SK-N-SH (cell line): ENCODE data around the gene DCUN1D1. TPM values are rescaled to one million over a fixed set of nuclear protein-coding genes. Genes with fewer than 3 reads are reported as not detected.

Experiments
- CTCF ChIA-PET: fragments of 300-600, 350-600 bp; formaldehyde crosslinking; extraction: SDS; loops from one replicate; lab custom pipeline; 2021; lab: Yijun Ruan, JAX
- POLR2A ChIA-PET: fragments of 350-600 bp; sonication (Branson Sonifier 250); formaldehyde crosslinking; extraction: SDS; loops from one replicate; lab custom pipeline; 2020; ENCODE audit warnings: antibody characterized with exemption, inconsistent platforms; lab: Yijun Ruan, JAX
- DNase-seq: peaks from one replicate; pipeline ENCODE4 v3.0.0; 2012
- H2AFZ ChIP-seq: fragments of 200-600 bp; sonication (generic); 2 replicates; pipeline ENCODE4 v1.8.1; 2016; ENCODE audit warnings: antibody characterized with exemption, mild to moderate bottlenecking, low read depth
- H3F3A ChIP-seq: fragments of 200-600 bp; sonication (generic); replicated peaks from 2 replicates; pipeline ENCODE3; 2016; ENCODE audit warnings: antibody characterized with exemption, mild to moderate bottlenecking; ENCODE audit not compliant: insufficient read depth
- H3K27ac ChIP-seq, 2 experiments: fragments of 200-500 bp in 1 of 2; fragments of 200-600 bp in 1 of 2; sonication (Bioruptor generic) in 1 of 2; sonication (generic), shearing (Covaris generic) in 1 of 2; 2 replicates each; pipeline versions ENCODE4 v1.5.1 to v1.6.1; 2014 to 2016; ENCODE audit warnings: low read depth in 2 of 2, inconsistent platforms in 1 of 2, low read length in 1 of 2, mild to moderate bottlenecking in 1 of 2, mixed read lengths in 1 of 2
- H3K27me3 ChIP-seq: fragments of 200-600 bp; sonication (generic), shearing (Covaris generic); 2 replicates; pipeline ENCODE4 v1.6.1; 2016; ENCODE audit warnings: mixed run types; ENCODE audit not compliant: insufficient read depth
- H3K36me3 ChIP-seq, 2 experiments: fragments of 200-500 bp in 1 of 2; fragments of 200-600 bp in 1 of 2; sonication (Bioruptor generic) in 1 of 2; sonication (generic) in 1 of 2; replicated peaks in 1 of 2; 2 replicates each; pipeline versions ENCODE3 to v1.5.1; 2014 to 2016; ENCODE audit warnings: low read length in 1 of 2, mild to moderate bottlenecking in 1 of 2; ENCODE audit not compliant: insufficient read depth in 2 of 2, control insufficient read depth in 1 of 2
- H3K4me1 ChIP-seq, 2 experiments: fragments of 200-500 bp in 1 of 2; fragments of 200-600 bp in 1 of 2; sonication (Bioruptor generic) in 1 of 2; sonication (generic), shearing (Covaris generic) in 1 of 2; 2 replicates each; pipeline versions ENCODE4 v1.5.1 to v1.6.1; 2014 to 2016; ENCODE audit warnings: low read depth in 1 of 2, low read length in 1 of 2, mixed run types in 1 of 2; ENCODE audit not compliant: insufficient read depth in 2 of 2, control insufficient read depth in 1 of 2
- H3K4me2 ChIP-seq: fragments of 200-600 bp; sonication (generic), shearing (Covaris generic); 2 replicates; pipeline ENCODE4 v1.6.1; 2017; ENCODE audit warnings: mixed run types
- H3K4me3 ChIP-seq, 2 experiments: fragments of 200-500 bp in 1 of 2; fragments of 200-600 bp in 1 of 2; sonication (Bioruptor generic) in 1 of 2; sonication (generic), shearing (Covaris generic) in 1 of 2; 2 replicates each; pipeline versions ENCODE4 v1.5.1 to v1.8.1; 2014 to 2016; ENCODE audit warnings: low read depth in 2 of 2, inconsistent platforms in 1 of 2, low read length in 1 of 2, mild to moderate bottlenecking in 1 of 2, mixed read lengths in 1 of 2, moderate library complexity in 1 of 2
- H3K79me2 ChIP-seq: fragments of 200-600 bp; sonication (generic); 2 replicates; pipeline ENCODE4 v1.8.1; 2017; ENCODE audit warnings: mild to moderate bottlenecking; ENCODE audit not compliant: insufficient read depth
- H3K9ac ChIP-seq: fragments of 200-600 bp; sonication (generic); 2 replicates; pipeline ENCODE4 v1.6.1; 2017; ENCODE audit warnings: mixed run types
- H3K9me2 ChIP-seq: fragments of 200-600 bp; sonication (generic); 2 replicates; pipeline ENCODE4 v1.6.1; 2017; ENCODE audit warnings: mixed run types
- H3K9me3 ChIP-seq: fragments of 200-600 bp; sonication (generic); 2 replicates; pipeline ENCODE4 v1.6.1; 2017; ENCODE audit warnings: mixed run types, mild to moderate bottlenecking, moderate library complexity
- H4K20me1 ChIP-seq: fragments of 200-600 bp; sonication (generic); 2 replicates; pipeline ENCODE4 v1.6.1; 2017; ENCODE audit warnings: mild to moderate bottlenecking, mixed run types; ENCODE audit not compliant: insufficient read depth
- ELF1 ChIP-seq: IDR thresholded peaks from 2 replicates; pipeline ENCODE4 v1.4.0; 2012
- EZH2phosphoT487 ChIP-seq: fragments of 200-600 bp; sonication (generic); IDR thresholded peaks from 2 replicates; pipeline ENCODE4 v1.6.1; 2017; ENCODE audit warnings: low read depth, mixed run types, mild to moderate bottlenecking, antibody characterized with exemption, moderate library complexity, borderline replicate concordance
- FOXM1 ChIP-seq: IDR thresholded peaks from 2 replicates; pipeline ENCODE4 v1.4.0; 2012; ENCODE audit warnings: low read depth, mild to moderate bottlenecking
- GABPA ChIP-seq: IDR thresholded peaks from 2 replicates; pipeline ENCODE4 v1.4.0; 2012; ENCODE audit warnings: low read depth, mild to moderate bottlenecking
- GATA2 ChIP-seq: sonication (generic); formaldehyde crosslinking; IDR thresholded peaks from 2 replicates; pipeline ENCODE4 v1.5.0; 2020; ENCODE audit warnings: mild to moderate bottlenecking, missing genetic modification reagents
- JUND ChIP-seq: IDR thresholded peaks from 2 replicates; pipeline ENCODE4 v1.4.0; 2012
- MEF2A ChIP-seq: IDR thresholded peaks from 2 replicates; pipeline ENCODE4 v1.4.0; 2012; ENCODE audit warnings: low read depth, borderline replicate concordance
- NFIC ChIP-seq: IDR thresholded peaks from 2 replicates; pipeline ENCODE4 v1.4.0; 2012; ENCODE audit warnings: borderline replicate concordance
- POLR2AphosphoS5 ChIP-seq: IDR thresholded peaks from 2 replicates; pipeline ENCODE4 v1.6.1; 2012; ENCODE audit warnings: low read depth, low read length
- RAD21 ChIP-seq: IDR thresholded peaks from 2 replicates; pipeline ENCODE4 v1.6.1; 2012; ENCODE audit warnings: mild to moderate bottlenecking, low read length
- RFX5 ChIP-seq: IDR thresholded peaks from 2 replicates; pipeline ENCODE4 v1.6.1; 2012; ENCODE audit warnings: mild to moderate bottlenecking, improper control_type of control experiment, low read length
- RXRA ChIP-seq: IDR thresholded peaks from 2 replicates; pipeline ENCODE4 v1.4.0; 2012; ENCODE audit warnings: low read depth, mild to moderate bottlenecking, borderline replicate concordance
- SIN3A ChIP-seq: IDR thresholded peaks from 2 replicates; pipeline ENCODE4 v1.6.1; 2012; ENCODE audit warnings: low read depth, mild to moderate bottlenecking, low read length, moderate library complexity, borderline replicate concordance
- WGBS: methylation state at CpG from one replicate; pipeline ENCODE4 v1.1.6; 2017; ENCODE audit warnings: low lambda C conversion rate; 5-methylcytosine and 5-hydroxymethylcytosine counted together
- polyA plus RNA-seq, 3 experiments: library from polyadenylated mRNA; depleted of rRNA; stranded (reverse); fragments of >200 nt; gene quantifications; 2 replicates each; pipeline ENCODE4 v1.2.3, GENCODE V29; 2012
- TF ChIP-seq, protein P1 (sequence below): fragments of 150-350 bp; IDR thresholded peaks from 2 replicates; pipeline ENCODE4 v1.6.1; 2016; ENCODE audit warnings: mild to moderate bottlenecking, low read depth, low read length
- TF ChIP-seq, protein P2 (sequence below): fragments of 200-600 bp; sonication (generic); IDR thresholded peaks from 2 replicates; pipeline ENCODE4 v1.6.1; 2017; ENCODE audit warnings: antibody characterized with exemption, mild to moderate bottlenecking, moderate library complexity

The DCUN1D1 gene
- polyA plus RNA-seq, 1 of the 3 experiments (the other 2 are of a cell fraction), result 4.5 TPM

DNA sequence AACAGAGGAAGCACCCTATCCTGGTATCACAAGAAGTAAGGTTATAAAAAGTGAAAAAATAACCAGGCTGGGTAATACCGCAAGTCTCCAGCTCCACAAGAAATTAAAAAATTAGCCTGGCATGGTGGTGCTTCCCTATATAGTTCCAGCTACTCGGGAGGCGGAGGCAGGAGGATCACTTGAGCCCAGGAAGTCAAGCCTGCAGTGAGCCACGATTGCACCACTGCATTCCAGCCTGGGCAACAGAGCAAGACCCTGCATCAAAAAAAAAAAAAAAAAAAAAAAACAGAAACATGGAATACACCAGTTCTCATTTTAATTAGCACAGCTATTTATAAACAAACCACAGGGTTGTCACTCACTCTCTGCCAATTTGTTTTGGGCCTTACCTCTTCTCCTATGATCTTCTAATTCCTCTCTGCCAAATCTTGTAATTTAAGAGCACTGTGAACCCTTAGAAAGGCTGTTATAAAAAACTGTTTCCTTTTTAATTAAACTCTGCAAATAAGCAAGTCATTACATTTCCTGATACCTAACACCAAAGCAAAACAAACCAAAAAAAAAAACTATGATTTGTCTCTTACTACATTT is 22.6 kb downstream of the DCUN1D1 start:
- DNase-seq, result no peak
- Histone ChIP-seq H3K27me3 (no peaks in the 10 kb centered on the region), H3K27ac (no peak overlapping the region), H3K9ac (no peak overlapping the region), H4K20me1 (no peaks in the 10 kb centered on the region), H3K36me3 (peaks cover 48 to 53% of the 10 kb centered on the region in 2 experiments), H3K9me3 (no peaks in the 10 kb centered on the region), H2AFZ (no peak overlapping the region), H3K9me2 (no peaks in the 10 kb centered on the region), H3K4me2 (no peak overlapping the region), H3K4me3 (no peak overlapping the region), H3F3A (peaks cover 11% of the 10 kb centered on the region), H3K4me1 (peaks cover 3 to 11% of the 10 kb centered on the region in 2 experiments; a peak in 2 of 4 replicates), H3K79me2 (peaks cover under 1% of the 10 kb centered on the region; the same call in 1 of the 2 replicates)
- 90% methylated on average over 4 of the region's 4 CpGs for WGBS
- ChIA-PET POLR2A (no interaction called here), CTCF (no interaction called here)
- no peak for TF ChIP-seq MEF2A
- TF ChIP-seq NFIC, result no peak
- TF ChIP-seq RFX5, result no peak
- TF ChIP-seq GATA2 (CRISPR knock-in tag), result no peak
- no peak for TF ChIP-seq POLR2AphosphoS5
- no peak for TF ChIP-seq ELF1
- no peak for TF ChIP-seq EZH2phosphoT487
- no peak for TF ChIP-seq RAD21

DNA sequence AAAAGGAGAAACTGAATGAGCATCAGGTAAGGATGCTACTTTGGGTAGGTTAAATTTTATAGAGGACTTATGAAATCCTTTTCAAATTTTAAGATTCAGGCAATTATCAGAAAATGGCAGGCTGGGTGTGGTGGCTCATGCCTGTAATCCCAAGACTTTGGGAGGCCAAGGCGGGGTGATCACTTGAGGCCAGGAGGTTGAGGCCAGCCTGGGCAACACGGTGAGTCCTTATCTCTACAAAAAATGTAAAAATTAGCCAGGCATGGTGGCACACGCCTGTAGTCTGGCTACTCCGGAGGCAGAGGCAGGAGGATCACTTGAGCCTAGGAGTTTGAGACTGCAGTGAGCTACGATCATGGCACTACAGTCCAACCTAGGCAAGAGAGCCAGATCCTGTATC is 23.1 kb downstream of the DCUN1D1 start:
- ChIA-PET POLR2A (no interaction called here), CTCF (no interaction called here)
- no peaks in the 10 kb centered on the region for H3K9me2 ChIP-seq
- peaks cover 52 to 57% of the 10 kb centered on the region in 2 experiments for H3K36me3 ChIP-seq
- H3K4me1 ChIP-seq, result peaks cover 3 to 11% of the 10 kb centered on the region in 2 experiments; a peak in 2 of 4 replicates
- no peaks in the 10 kb centered on the region for H3K27me3 ChIP-seq
- H4K20me1 ChIP-seq, result no peaks in the 10 kb centered on the region
- no peaks in the 10 kb centered on the region for H3K9me3 ChIP-seq
- H3K27ac ChIP-seq, result no peak overlapping the region
- peaks cover 11% of the 10 kb centered on the region for H3F3A ChIP-seq
- no peak overlapping the region for H2AFZ ChIP-seq
- DNase-seq, result no peak
- H3K79me2 ChIP-seq, result no peaks in the 10 kb centered on the region
- H3K4me2 ChIP-seq, result no peak overlapping the region
- no peak overlapping the region for H3K4me3 ChIP-seq
- TF ChIP-seq, protein P1, sequence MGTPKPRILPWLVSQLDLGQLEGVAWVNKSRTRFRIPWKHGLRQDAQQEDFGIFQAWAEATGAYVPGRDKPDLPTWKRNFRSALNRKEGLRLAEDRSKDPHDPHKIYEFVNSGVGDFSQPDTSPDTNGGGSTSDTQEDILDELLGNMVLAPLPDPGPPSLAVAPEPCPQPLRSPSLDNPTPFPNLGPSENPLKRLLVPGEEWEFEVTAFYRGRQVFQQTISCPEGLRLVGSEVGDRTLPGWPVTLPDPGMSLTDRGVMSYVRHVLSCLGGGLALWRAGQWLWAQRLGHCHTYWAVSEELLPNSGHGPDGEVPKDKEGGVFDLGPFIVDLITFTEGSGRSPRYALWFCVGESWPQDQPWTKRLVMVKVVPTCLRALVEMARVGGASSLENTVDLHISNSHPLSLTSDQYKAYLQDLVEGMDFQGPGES, result no peak
- TF ChIP-seq, all 33 proteins: peak for 0
- no peak overlapping the region for H3K9ac ChIP-seq
- 98% methylated on average over 5 of the region's 5 CpGs for WGBS

DNA sequence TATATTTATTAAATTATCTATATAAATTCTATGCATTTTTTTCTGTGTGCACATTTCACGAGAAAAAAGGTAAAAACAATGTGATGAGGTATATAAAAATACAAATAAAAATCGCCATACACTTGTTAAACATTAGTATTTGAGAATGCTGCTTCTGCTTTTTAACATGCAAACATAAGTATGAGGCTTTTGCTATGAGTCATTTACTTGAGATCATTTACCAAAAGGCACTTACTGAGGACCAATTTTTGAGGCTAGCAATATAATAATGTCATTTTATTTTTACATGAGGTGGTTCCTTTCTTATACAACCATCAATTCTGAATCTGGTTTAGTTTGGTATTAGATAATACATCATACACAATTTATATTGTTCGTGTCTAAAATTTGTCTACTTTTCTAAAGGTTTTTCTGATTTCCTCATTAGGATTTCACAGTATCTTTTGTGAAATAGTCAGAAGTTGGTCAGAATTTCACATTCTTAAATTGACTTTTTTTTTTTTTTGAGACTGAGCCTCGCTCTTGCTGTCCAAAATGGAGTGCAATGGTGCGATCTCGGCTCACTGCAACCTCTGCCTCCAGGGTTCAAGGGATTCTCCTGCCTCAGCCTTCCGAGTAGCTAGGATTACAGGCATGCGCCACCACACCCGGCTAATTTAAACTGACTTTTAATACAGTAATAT is 25.6 kb downstream of the DCUN1D1 start:
- no peaks in the 10 kb centered on the region for H3K79me2 ChIP-seq
- H3K27ac ChIP-seq, result no peak overlapping the region
- no peaks in the 10 kb centered on the region for H3K9me2 ChIP-seq
- no peak overlapping the region for H3K4me3 ChIP-seq
- TF ChIP-seq EZH2phosphoT487 (no peak), SIN3A (no peak), JUND (no peak), GABPA (no peak), RXRA (no peak), FOXM1 (no peak)
- TF ChIP-seq, protein P2, sequence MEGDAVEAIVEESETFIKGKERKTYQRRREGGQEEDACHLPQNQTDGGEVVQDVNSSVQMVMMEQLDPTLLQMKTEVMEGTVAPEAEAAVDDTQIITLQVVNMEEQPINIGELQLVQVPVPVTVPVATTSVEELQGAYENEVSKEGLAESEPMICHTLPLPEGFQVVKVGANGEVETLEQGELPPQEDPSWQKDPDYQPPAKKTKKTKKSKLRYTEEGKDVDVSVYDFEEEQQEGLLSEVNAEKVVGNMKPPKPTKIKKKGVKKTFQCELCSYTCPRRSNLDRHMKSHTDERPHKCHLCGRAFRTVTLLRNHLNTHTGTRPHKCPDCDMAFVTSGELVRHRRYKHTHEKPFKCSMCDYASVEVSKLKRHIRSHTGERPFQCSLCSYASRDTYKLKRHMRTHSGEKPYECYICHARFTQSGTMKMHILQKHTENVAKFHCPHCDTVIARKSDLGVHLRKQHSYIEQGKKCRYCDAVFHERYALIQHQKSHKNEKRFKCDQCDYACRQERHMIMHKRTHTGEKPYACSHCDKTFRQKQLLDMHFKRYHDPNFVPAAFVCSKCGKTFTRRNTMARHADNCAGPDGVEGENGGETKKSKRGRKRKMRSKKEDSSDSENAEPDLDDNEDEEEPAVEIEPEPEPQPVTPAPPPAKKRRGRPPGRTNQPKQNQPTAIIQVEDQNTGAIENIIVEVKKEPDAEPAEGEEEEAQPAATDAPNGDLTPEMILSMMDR, result no peak
- peaks cover 1 to 3% of the 10 kb centered on the region in 2 experiments; a peak in 1 of 4 replicates for H3K4me1 ChIP-seq
- no peak overlapping the region for H3K9ac ChIP-seq
- no peaks in the 10 kb centered on the region for H3K9me3 ChIP-seq
- H3F3A ChIP-seq, result no peaks in the 10 kb centered on the region
- no peaks in the 10 kb centered on the region for H3K27me3 ChIP-seq
- ChIA-PET POLR2A (no interaction called here), CTCF (interaction anchor here (0.7 kb wide), 1 partner anchor 562 kb away, joined by 3 read pairs; no protein-coding TSS in a partner anchor)
- peaks cover 33 to 57% of the 10 kb centered on the region in 2 experiments for H3K36me3 ChIP-seq
- H3K4me2 ChIP-seq, result no peak overlapping the region
- no peaks in the 10 kb centered on the region for H4K20me1 ChIP-seq
- WGBS, result 87% methylated on average over 9 of the region's 9 CpGs
- no peak overlapping the region for H2AFZ ChIP-seq
- DNase-seq, result no peak
